NT2/D1 (cell line): ENCODE measurements around the gene PROX2.

Experiments used
- YY1 ChIP-seq: IDR thresholded peaks from 2 replicates; pipeline ENCODE4 v1.6.1; 2011; ENCODE audit not compliant: insufficient read length, insufficient read depth
- ZNF274 ChIP-seq: IDR thresholded peaks from 2 replicates; pipeline ENCODE4 v1.6.1; 2011; ENCODE audit warnings: mild to moderate bottlenecking, low read depth, low read length

DNA sequence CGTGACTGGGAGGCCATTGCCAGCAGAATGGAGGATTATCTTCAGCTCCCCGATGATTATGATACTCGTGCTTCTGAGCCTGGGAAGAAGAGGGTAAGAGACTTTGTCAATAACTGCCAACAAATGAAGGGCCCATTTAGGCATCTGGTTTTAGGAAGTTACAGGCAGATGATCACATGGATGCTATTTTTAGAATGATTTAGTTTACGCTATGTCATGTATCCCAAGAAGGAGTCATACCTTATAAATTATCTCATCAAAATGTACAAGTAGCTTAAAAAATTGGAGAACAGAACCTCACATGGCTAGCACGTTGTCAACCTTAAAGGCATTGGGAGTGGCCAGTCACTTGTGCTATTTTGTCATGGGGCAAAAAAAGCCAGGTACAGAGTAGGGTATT is 46.7 kb downstream of the PROX2 start:
- TF ChIP-seq ZNF274 (no peak), YY1 (no peak)
